SH-SY5Y (cell line): ENCODE data around the gene ZNF668.

Experiments
- GATA2 ChIP-seq: IDR thresholded peaks from 2 replicates; pipeline ENCODE4 v1.6.1; 2011; ENCODE audit warnings: mild to moderate bottlenecking, low read depth, low read length
- GATA3 ChIP-seq: IDR thresholded peaks from 2 replicates; pipeline ENCODE4 v1.6.1; 2011; ENCODE audit warnings: low read depth, mild to moderate bottlenecking, low read length, moderate library complexity

DNA sequence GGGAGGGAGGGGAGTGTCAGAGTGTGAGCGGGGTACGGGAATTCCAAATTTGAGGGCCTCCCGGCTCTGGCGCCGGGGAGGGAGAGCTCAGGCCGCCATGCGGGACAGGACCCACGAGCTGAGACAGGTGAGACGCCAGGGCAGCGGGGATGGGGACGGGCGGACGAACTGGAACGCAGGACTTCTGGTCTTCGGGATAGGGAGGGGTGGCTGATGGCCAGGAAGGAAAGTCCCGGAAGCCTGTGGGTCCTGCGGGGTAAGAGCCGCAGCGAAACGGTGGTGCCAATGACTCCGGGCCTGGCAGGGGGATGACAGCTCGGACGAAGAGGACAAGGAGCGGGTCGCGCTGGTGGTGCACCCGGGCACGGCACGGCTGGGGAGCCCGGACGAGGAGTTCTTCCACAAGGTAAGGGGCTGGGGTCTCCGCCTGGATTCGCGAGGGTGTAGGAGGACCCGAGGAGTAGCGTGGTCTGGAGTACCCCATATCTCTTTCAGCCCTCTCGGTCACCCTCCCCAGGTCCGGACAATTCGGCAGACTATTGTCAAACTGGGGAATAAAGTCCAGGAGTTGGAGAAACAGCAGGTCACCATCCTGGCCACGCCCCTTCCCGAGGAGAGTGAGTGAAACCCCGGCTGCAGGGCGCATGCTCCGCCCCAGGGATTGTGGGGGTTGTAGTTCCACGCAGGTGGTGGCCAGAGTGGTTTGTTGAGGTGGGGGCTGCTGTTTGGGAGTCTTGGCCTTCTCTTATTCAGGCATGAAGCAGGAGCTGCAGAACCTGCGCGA lies 40.1 kb downstream of the ZNF668 start:
- TF ChIP-seq GATA2 (no peak), GATA3 (no peak)
